CD8-positive, alpha-beta memory T cell (primary cell): ENCODE data around the gene LAMA2. TPM values are rescaled to one million over a fixed set of nuclear protein-coding genes. Genes with fewer than 3 reads are reported as not detected.
"Not testable (repeated sequence)": the region's sequence is repeated elsewhere in the genome, so short reads cannot be mapped to it uniquely, and the experiment has no call there.

Source experiments
- CTCF ChIA-PET: fragments of 350-600 bp; sonication (Branson Sonifier 250); formaldehyde crosslinking; loops from one replicate; lab custom pipeline; 2021; ENCODE audit warnings: antibody characterized with exemption; lab: Charles Lee
- POLR2A ChIA-PET: fragments of 350-600 bp; sonication (Branson Sonifier 250); formaldehyde crosslinking; loops from one replicate; lab custom pipeline; 2021; ENCODE audit warnings: antibody characterized with exemption; lab: Charles Lee
- DNase-seq, 5 donors: peaks; one replicate each; pipeline versions ENCODE4 v3.0.0 to v3.0.0-alpha.2; 2020 to 2022; ENCODE audit warnings: mixed read lengths in 1 of 5
- H3K27ac ChIP-seq: one replicate; pipeline ENCODE4 v1.7.0; 2013; ENCODE audit warnings: low read depth, mild to moderate bottlenecking, low read length, moderate library complexity
- H3K27me3 ChIP-seq: 2 replicates; pipeline ENCODE4 v1.7.0; 2013; ENCODE audit warnings: low read length, mild to moderate bottlenecking; ENCODE audit not compliant: insufficient read depth, poor library complexity, severe bottlenecking
- H3K36me3 ChIP-seq: 2 replicates; pipeline ENCODE4 v1.7.0; 2013; ENCODE audit warnings: mild to moderate bottlenecking, low read length, moderate library complexity; ENCODE audit not compliant: insufficient read depth
- H3K4me1 ChIP-seq: 2 replicates; pipeline ENCODE4 v1.7.0; 2013; ENCODE audit warnings: mild to moderate bottlenecking, low read length, moderate library complexity; ENCODE audit not compliant: insufficient read depth
- H3K4me3 ChIP-seq: 2 replicates; pipeline ENCODE4 v1.7.0; 2013; ENCODE audit warnings: mild to moderate bottlenecking, low read length
- H3K9me3 ChIP-seq: 2 replicates; pipeline ENCODE4 v1.7.0; 2013; ENCODE audit warnings: mild to moderate bottlenecking, low read length
- H3K27ac Mint-ChIP-seq, 8 donors: one replicate each; pipeline ENCODE4 v1.8.0; 2020 to 2021; ENCODE audit warnings: mixed read lengths in 8 of 8, mild to moderate bottlenecking in 6 of 8, inconsistent platforms in 3 of 8, moderate library complexity in 3 of 8
- H3K27me3 Mint-ChIP-seq, 2 donors: one replicate each; pipeline ENCODE4 v1.8.0; 2020 to 2021; ENCODE audit warnings: mixed read lengths in 2 of 2, mild to moderate bottlenecking in 1 of 2, moderate library complexity in 1 of 2
- H3K36me3 Mint-ChIP-seq, 3 donors: one replicate each; pipeline ENCODE4 v1.8.0; 2020 to 2021; ENCODE audit warnings: mixed read lengths in 3 of 3, inconsistent platforms in 1 of 3, mild to moderate bottlenecking in 1 of 3
- H3K4me1 Mint-ChIP-seq, 3 donors: one replicate each; pipeline ENCODE4 v1.8.0; 2020 to 2021; ENCODE audit warnings: mixed read lengths in 3 of 3, inconsistent platforms in 1 of 3, mild to moderate bottlenecking in 1 of 3
- H3K4me3 Mint-ChIP-seq, 7 donors: one replicate each; pipeline ENCODE4 v1.8.0; 2020 to 2021; ENCODE audit warnings: mixed read lengths in 7 of 7, mild to moderate bottlenecking in 6 of 7, moderate library complexity in 4 of 7, inconsistent platforms in 2 of 7
- H3K9me3 Mint-ChIP-seq, 5 donors: one replicate each; pipeline ENCODE4 v1.8.0; 2020 to 2022; ENCODE audit warnings: mixed read lengths in 5 of 5, mild to moderate bottlenecking in 3 of 5, moderate library complexity in 2 of 5, inconsistent platforms in 1 of 5
- polyA plus RNA-seq: library from polyadenylated mRNA; unstranded; fragments of 300-500 nt; fragmentation: Illumina TruSeq; gene quantifications from one replicate; pipeline ENCODE4 v1.2.3, GENCODE V29; 2021
- total RNA-seq, 2 experiments: library from RNA; stranded (reverse); gene quantifications; one replicate each; pipeline ENCODE4 v1.2.3, GENCODE V29; 2021

The LAMA2 gene
- total and polyA plus RNA-seq, 3 experiments from 2014 or later = 0.09 to 0.96 (median 0.45) TPM

DNA sequence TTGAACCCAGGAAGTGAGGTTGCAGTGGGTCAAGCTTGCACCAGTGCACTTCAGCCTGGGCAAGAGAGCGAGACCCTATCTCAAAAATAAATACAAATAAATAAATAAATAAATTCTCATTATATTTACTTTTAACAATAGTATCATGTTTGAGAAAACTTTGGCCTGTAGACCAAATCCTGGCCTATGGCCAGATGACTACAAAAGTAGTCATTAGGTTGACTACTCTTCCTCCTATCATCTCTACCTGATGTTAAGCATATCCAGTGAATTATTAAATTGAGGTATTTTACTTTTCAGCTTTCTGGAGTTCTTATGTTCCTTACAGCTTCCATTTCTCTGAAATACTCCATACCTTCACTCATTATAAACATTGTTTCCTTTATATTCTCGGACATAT, 280.6 kb downstream of the LAMA2 start:
- no peaks in the 10 kb centered on the region for H3K36me3 Mint-ChIP-seq
- CTCF ChIA-PET = no interaction called here

GRCh38 chr6:129164032-129164431, 281.1 kb downstream of the LAMA2 start:
- Mint-ChIP-seq H3K9me3 (no peaks in the 10 kb centered on the region), H3K27me3 (no peaks in the 10 kb centered on the region), H3K36me3 (no peaks in the 10 kb centered on the region), H3K4me3 (no peak overlapping the region), H3K27ac (no peak overlapping the region), H3K4me1 (no peaks in the 10 kb centered on the region)
- Histone ChIP-seq H3K36me3 (no peaks in the 10 kb centered on the region), H3K9me3 (no peaks in the 10 kb centered on the region), H3K27me3 (no peaks in the 10 kb centered on the region), H3K27ac (no peak overlapping the region), H3K4me3 (no peak overlapping the region), H3K4me1 (no peaks in the 10 kb centered on the region)
- ChIA-PET POLR2A (no interaction called here), CTCF (no interaction called here)
- no peak for DNase-seq

More for the DNA sequence above, 280.6 kb downstream of the LAMA2 start:
- POLR2A ChIA-PET = no interaction called here
- Histone ChIP-seq H3K9me3 (no peaks in the 10 kb centered on the region), H3K4me3 (no peak overlapping the region), H3K36me3 (no peaks in the 10 kb centered on the region), H3K27me3 (no peaks in the 10 kb centered on the region), H3K27ac (no peak overlapping the region), H3K4me1 (no peaks in the 10 kb centered on the region)
- H3K9me3 Mint-ChIP-seq = no peaks in the 10 kb centered on the region
- H3K4me1 Mint-ChIP-seq = no peaks in the 10 kb centered on the region
- no peak for DNase-seq
- no peak overlapping the region for H3K27ac Mint-ChIP-seq
- H3K27me3 Mint-ChIP-seq = no peaks in the 10 kb centered on the region
- no peak overlapping the region for H3K4me3 Mint-ChIP-seq

GRCh38 chr6:129172279-129172995, 289.5 kb downstream of the LAMA2 start:
- H3K36me3 Mint-ChIP-seq, H3K27me3 ChIP-seq, H3K4me1 ChIP-seq, DNase-seq, H3K27ac ChIP-seq, H3K36me3 ChIP-seq, H3K9me3 Mint-ChIP-seq, CTCF ChIA-PET, H3K9me3 ChIP-seq, H3K4me1 Mint-ChIP-seq, H3K27ac Mint-ChIP-seq, H3K4me3 ChIP-seq, POLR2A ChIA-PET: not testable (repeated sequence)
- H3K27me3 Mint-ChIP-seq = peaks cover 8 to 23% of the 10 kb centered on the region in 2 donors
- H3K4me3 Mint-ChIP-seq = peak overlapping the region in 4 of 7 donors; percentile 13 to 47 (median 34)

DNA sequence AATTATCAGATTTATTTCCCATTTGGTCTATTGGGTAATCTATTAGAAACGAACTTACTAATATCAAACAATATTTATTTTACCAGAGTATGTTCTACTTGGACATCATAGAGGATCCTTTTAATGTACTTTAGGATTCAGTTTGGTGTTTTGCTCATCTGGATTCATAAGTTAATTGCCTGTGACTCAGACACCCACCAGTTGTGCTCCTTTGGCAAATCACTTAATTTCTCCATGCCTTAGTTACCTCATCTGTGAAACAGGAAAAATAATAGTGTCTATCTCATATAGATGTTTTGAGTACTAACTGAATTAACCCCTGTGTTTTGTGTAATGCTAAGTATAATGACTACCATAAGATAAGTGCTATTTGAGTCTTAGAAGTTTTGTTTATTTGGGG, 292.1 kb downstream of the LAMA2 start:
- Mint-ChIP-seq H3K27me3 (peaks cover 9 to 31% of the 10 kb centered on the region in 2 donors), H3K36me3 (no peaks in the 10 kb centered on the region), H3K4me3 (no peak overlapping the region), H3K27ac (no peak overlapping the region), H3K4me1 (no peaks in the 10 kb centered on the region), H3K9me3 (peaks cover 0 to 7% (median 2%) of the 10 kb centered on the region in 5 donors)
- Histone ChIP-seq H3K9me3 (no peaks in the 10 kb centered on the region), H3K36me3 (no peaks in the 10 kb centered on the region), H3K27ac (no peak overlapping the region), H3K4me1 (no peaks in the 10 kb centered on the region), H3K4me3 (no peak overlapping the region), H3K27me3 (peaks cover 5% of the 10 kb centered on the region)
- CTCF ChIA-PET = no interaction called here
- POLR2A ChIA-PET = no interaction called here
- no peak for DNase-seq

GRCh38 chr6:129177801-129178200, 294.9 kb downstream of the LAMA2 start:
- no peak overlapping the region for H3K4me3 Mint-ChIP-seq
- H3K27ac Mint-ChIP-seq = no peak overlapping the region
- Histone ChIP-seq H3K27ac (no peak overlapping the region), H3K4me3 (no peak overlapping the region), H3K36me3 (no peaks in the 10 kb centered on the region), H3K9me3 (no peaks in the 10 kb centered on the region), H3K4me1 (no peaks in the 10 kb centered on the region), H3K27me3 (peaks cover 5% of the 10 kb centered on the region)
- ChIA-PET POLR2A (no interaction called here), CTCF (no interaction called here)
- H3K9me3 Mint-ChIP-seq = peaks cover 0 to 6% (median 2%) of the 10 kb centered on the region in 5 donors
- peaks cover 11 to 36% of the 10 kb centered on the region in 2 donors for H3K27me3 Mint-ChIP-seq
- DNase-seq = no peak
- H3K36me3 Mint-ChIP-seq = no peaks in the 10 kb centered on the region
- H3K4me1 Mint-ChIP-seq = no peaks in the 10 kb centered on the region

GRCh38 chr6:129179283-129179682, 296.3 kb downstream of the LAMA2 start:
- no peak overlapping the region for H3K27ac Mint-ChIP-seq
- H3K27me3 Mint-ChIP-seq = peaks cover 7 to 29% of the 10 kb centered on the region in 2 donors
- Histone ChIP-seq H3K27ac (no peak overlapping the region), H3K27me3 (peaks cover 5% of the 10 kb centered on the region), H3K36me3 (no peaks in the 10 kb centered on the region), H3K4me3 (no peak overlapping the region), H3K9me3 (no peaks in the 10 kb centered on the region), H3K4me1 (no peaks in the 10 kb centered on the region)
- no peak overlapping the region for H3K4me3 Mint-ChIP-seq
- ChIA-PET CTCF (no interaction called here), POLR2A (no interaction called here)
- H3K36me3 Mint-ChIP-seq = no peaks in the 10 kb centered on the region
- DNase-seq = no peak
- no peaks in the 10 kb centered on the region for H3K4me1 Mint-ChIP-seq
- peaks cover 0 to 4% (median 0%) of the 10 kb centered on the region in 5 donors for H3K9me3 Mint-ChIP-seq

DNA sequence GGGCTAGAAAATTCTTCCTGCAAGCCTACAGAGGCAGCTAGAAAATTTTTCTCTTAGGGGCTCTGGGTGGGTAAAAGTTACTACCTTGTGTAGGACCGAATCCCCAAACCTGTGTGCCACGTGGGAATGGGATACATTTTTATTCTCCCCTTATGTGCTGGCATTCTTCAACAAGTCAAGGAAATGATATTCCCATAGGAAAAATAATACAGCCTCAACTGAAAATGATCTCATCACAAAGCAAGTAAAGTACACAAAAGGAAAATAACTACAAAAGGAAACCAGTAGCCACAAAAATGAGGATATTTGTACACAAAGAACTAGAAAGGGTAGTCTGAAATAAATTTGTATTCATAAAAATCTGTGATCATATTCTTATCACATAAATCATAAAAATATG, 298.1 kb downstream of the LAMA2 start:
- Mint-ChIP-seq H3K4me3 (no peak overlapping the region), H3K27me3 (peaks cover 6 to 18% of the 10 kb centered on the region in 2 donors), H3K36me3 (no peaks in the 10 kb centered on the region), H3K27ac (no peak overlapping the region), H3K4me1 (no peaks in the 10 kb centered on the region), H3K9me3 (peaks cover 0 to 4% (median 0%) of the 10 kb centered on the region in 5 donors)
- no peak for DNase-seq
- no peak overlapping the region for H3K4me3 ChIP-seq
- H3K36me3 ChIP-seq = no peaks in the 10 kb centered on the region
- H3K27me3 ChIP-seq = peaks cover 5% of the 10 kb centered on the region
- ChIA-PET CTCF (no interaction called here), POLR2A (no interaction called here)
- no peaks in the 10 kb centered on the region for H3K9me3 ChIP-seq
- no peaks in the 10 kb centered on the region for H3K4me1 ChIP-seq
- H3K27ac ChIP-seq = no peak overlapping the region

DNA sequence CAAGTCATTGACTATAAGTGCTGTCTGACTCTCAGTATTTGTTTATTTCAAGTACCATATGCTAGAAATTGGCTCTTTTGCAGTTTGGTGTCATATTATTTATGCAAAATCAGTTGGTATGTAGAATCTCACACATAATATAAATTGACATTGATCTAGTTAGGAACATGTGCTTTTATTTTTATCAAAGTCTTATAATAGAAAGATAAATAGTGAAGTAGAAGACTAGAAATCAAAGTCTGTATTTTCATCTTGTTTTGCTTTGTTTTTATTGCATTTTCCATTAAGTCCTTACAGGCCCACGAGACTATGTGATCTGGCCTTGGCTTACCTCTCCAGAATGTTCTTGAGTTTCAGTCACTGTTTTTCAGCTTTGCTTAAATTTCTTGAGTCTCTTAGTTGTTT, 300.3 kb downstream of the LAMA2 start:
- no peaks in the 10 kb centered on the region for H3K9me3 ChIP-seq
- H3K4me1 Mint-ChIP-seq = no peaks in the 10 kb centered on the region
- H3K36me3 Mint-ChIP-seq = no peaks in the 10 kb centered on the region
- no peak overlapping the region for H3K27ac ChIP-seq
- H3K4me1 ChIP-seq = no peaks in the 10 kb centered on the region
- H3K9me3 Mint-ChIP-seq = no peaks in the 10 kb centered on the region
- DNase-seq = no peak
- H3K27me3 ChIP-seq = no peaks in the 10 kb centered on the region
- H3K4me3 ChIP-seq = no peak overlapping the region
- POLR2A ChIA-PET = no interaction called here
- H3K36me3 ChIP-seq = no peaks in the 10 kb centered on the region
- no peak overlapping the region for H3K4me3 Mint-ChIP-seq
- H3K27ac Mint-ChIP-seq = no peak overlapping the region
- peaks cover 3 to 9% of the 10 kb centered on the region in 2 donors for H3K27me3 Mint-ChIP-seq
- CTCF ChIA-PET = no interaction called here
